ENCODE results near the gene PTPRM. TPM values are rescaled to one million over a fixed set of nuclear protein-coding genes. Genes with fewer than 3 reads are reported as not detected.
"Not testable (repeated sequence)": the region's sequence is repeated elsewhere in the genome, so short reads cannot be mapped to it uniquely, and the experiment has no call there.

PTPRM gene
- total RNA-seq, 1 donor from 2014 or later, result 11.5 TPM

DNA sequence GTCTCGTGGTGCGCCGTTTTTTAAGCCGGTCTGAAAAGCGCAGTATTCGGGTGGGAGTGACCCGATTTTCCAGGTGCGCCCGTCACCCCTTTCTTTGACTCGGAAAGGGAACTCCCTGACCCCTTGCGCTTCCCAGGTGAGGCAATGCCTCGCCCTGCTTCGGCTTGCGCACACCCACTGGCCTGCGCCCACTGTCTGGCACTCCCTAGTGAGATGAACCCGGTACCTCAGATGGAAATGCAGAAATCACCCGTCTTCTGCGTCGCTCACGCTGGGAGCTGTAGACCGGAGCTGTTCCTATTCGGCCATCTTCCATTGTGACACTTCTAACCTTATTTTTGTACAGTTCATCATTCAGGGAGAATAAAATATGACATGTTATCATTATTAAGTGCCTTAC lies 496.0 kb downstream of the PTPRM start:
- H3K27ac Mint-ChIP-seq; H3K4me1 Mint-ChIP-seq; intact Hi-C loops (cut with micrococcal nuclease); H3K9me3 Mint-ChIP-seq; H3K4me3 Mint-ChIP-seq; H3K27me3 Mint-ChIP-seq; H3K36me3 Mint-ChIP-seq (ENCODE audit: low read depth); DNase-seq: not testable (repeated sequence)

DNA sequence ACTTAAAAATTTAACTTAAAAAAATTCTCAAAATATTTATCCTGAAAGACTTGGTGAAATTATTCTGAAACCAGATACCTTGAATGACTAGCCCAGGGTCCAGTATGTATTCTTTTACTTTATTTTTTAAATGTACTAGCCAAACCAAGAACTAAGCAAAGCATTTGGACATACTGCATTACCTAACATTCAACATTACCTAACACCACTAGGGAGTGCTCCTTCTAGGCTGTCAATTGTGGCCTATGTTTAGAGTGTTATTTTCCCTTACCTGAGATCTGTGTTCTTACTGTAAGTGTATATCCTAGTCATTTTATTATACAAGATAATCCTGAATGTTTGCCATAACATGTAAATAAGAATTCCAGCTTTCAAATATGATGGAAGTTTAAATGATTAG lies 496.6 kb downstream of the PTPRM start:
- H3K27me3 Mint-ChIP-seq, result no peaks in the 10 kb centered on the region
- no peak for DNase-seq
- no peaks in the 10 kb centered on the region for H3K36me3 Mint-ChIP-seq (ENCODE audit: low read depth)
- no peaks in the 10 kb centered on the region for H3K9me3 Mint-ChIP-seq
- no peak overlapping the region for H3K4me3 Mint-ChIP-seq
- H3K4me1 Mint-ChIP-seq, result no peaks in the 10 kb centered on the region
- intact Hi-C loops (cut with micrococcal nuclease), result no loop called here
- H3K27ac Mint-ChIP-seq, result no peak overlapping the region

DNA sequence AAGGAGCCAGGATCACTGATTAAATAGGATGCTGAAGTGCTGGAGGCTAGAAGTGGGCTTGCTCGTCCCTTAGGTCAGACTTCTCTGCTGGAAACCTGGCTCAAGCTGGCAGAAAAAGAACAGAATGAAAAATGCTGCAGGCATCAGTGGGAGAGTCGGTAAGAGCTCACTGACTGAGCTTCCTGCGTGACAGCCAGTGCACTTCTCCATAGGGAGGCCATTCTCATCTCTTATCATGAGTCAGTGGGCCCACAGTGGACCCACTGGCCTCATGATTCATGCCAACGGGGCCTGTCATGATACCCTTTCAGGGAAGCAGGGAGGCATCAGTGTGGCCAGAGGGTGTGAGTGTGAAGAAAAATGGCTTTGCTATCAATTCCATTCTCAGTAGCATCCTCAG lies 498.2 kb downstream of the PTPRM start:
- Mint-ChIP-seq H3K4me1 (no peaks in the 10 kb centered on the region), H3K4me3 (no peak overlapping the region), H3K36me3 (ENCODE audit: low read depth) (no peaks in the 10 kb centered on the region), H3K27me3 (no peaks in the 10 kb centered on the region), H3K9me3 (no peaks in the 10 kb centered on the region), H3K27ac (no peak overlapping the region)
- intact Hi-C loops (cut with micrococcal nuclease), result no loop called here
- DNase-seq, result no peak

DNA sequence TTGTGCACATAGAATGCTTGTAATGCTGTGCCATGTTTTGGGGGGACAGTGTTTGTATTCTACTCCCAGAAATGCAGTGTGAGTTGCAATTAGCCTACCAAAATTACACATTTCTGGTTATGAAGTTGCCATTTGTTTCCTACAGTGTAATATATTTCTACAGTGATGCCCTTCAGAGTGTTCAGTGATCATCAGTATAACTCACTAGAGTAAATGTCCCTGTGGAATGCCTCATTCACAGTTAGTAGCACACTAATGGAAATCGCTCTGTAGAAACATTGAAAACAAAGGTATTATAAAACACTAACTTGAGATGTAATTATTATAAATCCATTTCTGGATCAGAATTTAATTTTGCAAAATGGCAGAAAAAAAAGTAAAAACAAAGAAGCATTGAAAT lies 498.7 kb downstream of the PTPRM start:
- Mint-ChIP-seq H3K27me3 (no peaks in the 10 kb centered on the region), H3K4me3 (no peak overlapping the region), H3K9me3 (no peaks in the 10 kb centered on the region), H3K36me3 (ENCODE audit: low read depth) (no peaks in the 10 kb centered on the region), H3K27ac (no peak overlapping the region), H3K4me1 (no peaks in the 10 kb centered on the region)
- no peak for DNase-seq
- intact Hi-C loops (cut with micrococcal nuclease), result no loop called here

DNA sequence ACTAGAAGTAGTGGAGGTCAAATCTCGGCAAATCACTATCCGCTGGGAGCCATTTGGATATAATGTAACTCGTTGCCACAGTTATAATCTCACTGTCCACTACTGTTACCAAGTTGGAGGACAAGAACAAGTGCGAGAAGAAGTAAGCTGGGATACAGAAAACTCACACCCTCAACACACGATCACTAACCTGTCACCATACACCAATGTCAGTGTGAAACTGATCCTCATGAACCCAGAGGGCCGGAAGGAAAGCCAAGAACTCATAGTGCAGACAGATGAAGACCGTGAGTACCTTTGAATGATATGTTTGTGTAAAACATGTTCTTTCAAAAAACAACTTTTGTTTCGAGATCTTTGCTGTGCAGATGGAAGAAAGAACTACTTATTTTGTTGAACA lies 502.6 kb downstream of the PTPRM start:
- Mint-ChIP-seq H3K36me3 (ENCODE audit: low read depth) (no peaks in the 10 kb centered on the region), H3K27ac (no peak overlapping the region), H3K4me3 (no peak overlapping the region), H3K4me1 (no peaks in the 10 kb centered on the region), H3K9me3 (no peaks in the 10 kb centered on the region), H3K27me3 (no peaks in the 10 kb centered on the region)
- DNase-seq, result no peak
- intact Hi-C loops (cut with micrococcal nuclease), result no loop called here

DNA sequence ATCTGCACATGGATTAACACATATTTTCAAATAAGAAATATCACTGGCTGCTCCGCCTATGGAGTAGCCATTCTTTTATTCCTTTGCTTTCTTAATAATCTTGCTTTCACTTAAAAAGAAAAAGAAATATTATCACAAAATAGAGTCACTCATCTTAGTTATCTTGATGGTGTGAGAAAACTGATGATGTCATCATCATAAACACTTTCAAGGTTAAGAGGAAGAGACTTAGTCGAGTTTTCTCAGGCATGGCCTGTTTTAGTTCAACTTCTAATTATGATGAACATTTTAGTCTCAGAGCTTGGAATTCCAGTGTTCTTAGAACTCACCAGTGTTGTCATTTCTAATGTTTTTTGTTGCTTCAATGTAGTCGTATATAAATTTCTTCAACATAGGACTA lies 506.1 kb downstream of the PTPRM start:
- Mint-ChIP-seq H3K4me3 (no peak overlapping the region), H3K27ac (no peak overlapping the region), H3K27me3 (no peaks in the 10 kb centered on the region), H3K9me3 (no peaks in the 10 kb centered on the region), H3K4me1 (no peaks in the 10 kb centered on the region), H3K36me3 (ENCODE audit: low read depth) (no peaks in the 10 kb centered on the region)
- intact Hi-C loops (cut with micrococcal nuclease), result no loop called here
- DNase-seq, result no peak

DNA sequence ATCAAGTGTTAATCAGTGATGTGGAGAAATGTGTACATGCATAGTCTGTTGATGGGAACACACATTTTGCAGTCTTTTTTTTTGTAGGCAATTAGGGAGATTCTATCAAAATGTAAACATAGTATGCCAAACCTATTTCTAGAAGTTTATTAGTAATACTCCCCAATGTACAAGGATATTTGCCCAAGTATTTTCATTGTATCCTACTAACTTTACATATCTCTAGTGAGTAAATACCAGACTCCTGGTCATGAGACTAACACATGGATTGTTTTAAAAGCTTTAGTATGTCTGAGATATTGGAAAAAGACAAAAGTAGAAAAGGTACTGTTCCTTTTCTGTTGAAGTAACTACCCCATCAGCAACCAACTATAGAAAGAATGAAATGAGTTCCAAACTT lies 513.0 kb downstream of the PTPRM start:
- Mint-ChIP-seq H3K27ac (no peak overlapping the region), H3K4me3 (no peak overlapping the region), H3K9me3 (no peaks in the 10 kb centered on the region), H3K27me3 (no peaks in the 10 kb centered on the region), H3K4me1 (no peaks in the 10 kb centered on the region), H3K36me3 (ENCODE audit: low read depth) (no peaks in the 10 kb centered on the region)
- DNase-seq, result no peak
- intact Hi-C loops (cut with micrococcal nuclease), result no loop called here

DNA sequence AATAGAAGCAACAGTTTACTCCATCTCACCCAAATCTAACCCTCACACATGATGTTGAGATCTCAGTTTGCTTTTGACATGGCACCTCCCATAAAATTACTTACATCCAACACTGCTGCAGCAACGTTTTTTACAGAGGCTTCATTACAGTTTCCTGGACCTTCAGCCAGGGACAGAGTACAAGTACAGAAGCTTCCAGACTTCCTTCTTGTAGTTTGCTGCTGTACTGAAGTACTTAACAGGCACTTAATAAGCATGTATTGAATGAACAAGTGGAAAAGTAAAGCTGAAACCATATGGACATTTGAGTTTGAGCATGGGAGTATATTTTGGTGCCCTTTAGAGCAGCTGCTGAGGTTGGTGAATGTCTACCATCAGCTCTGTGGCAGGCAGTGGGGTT lies 514.2 kb downstream of the PTPRM start:
- H3K4me1 Mint-ChIP-seq, result no peaks in the 10 kb centered on the region

DNA sequence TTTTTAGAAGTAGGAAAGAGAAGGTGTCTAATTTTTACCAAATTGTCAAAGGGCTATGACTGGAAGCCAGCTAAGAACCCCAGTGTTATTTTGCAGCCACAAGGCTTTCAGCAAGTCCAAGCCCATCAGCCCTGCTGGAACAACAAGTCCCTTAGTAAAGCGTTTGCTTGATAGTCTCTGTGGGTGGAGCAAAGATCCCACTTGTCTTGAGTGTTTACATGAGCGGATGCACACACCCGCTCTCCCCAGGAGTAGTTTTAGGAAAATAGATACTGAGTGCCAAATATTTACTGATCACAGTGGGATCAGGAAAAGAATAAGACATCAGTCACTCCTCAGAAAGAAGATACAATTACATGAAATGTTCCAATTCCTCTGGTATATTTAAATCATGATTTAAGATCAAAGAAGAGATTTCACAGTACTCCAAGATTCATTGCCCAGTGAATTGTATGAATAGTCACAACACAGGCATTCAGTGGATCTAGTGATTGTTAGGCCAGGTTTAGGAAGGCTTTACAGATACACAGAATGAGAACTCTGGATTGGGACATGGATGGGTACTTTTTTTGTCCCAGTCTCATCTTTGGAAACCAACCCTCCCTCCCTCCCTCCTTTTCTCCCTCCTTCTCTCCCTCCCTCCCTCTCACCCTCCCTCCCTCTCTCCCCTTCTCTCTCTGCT lies 514.9 kb downstream of the PTPRM start:
- DNase-seq, result no peak
- H3K9me3 Mint-ChIP-seq, result no peaks in the 10 kb centered on the region
- intact Hi-C loops (cut with micrococcal nuclease), result no loop called here
- H3K4me1 Mint-ChIP-seq, result no peaks in the 10 kb centered on the region
- H3K36me3 Mint-ChIP-seq (ENCODE audit: low read depth), result no peaks in the 10 kb centered on the region
- no peak overlapping the region for H3K4me3 Mint-ChIP-seq
- no peak overlapping the region for H3K27ac Mint-ChIP-seq
- H3K27me3 Mint-ChIP-seq, result no peaks in the 10 kb centered on the region

More for the DNA sequence above, 514.2 kb downstream of the PTPRM start:
- intact Hi-C loops (cut with micrococcal nuclease), result no loop called here
- no peak for DNase-seq
- Mint-ChIP-seq H3K27me3 (no peaks in the 10 kb centered on the region), H3K4me3 (no peak overlapping the region), H3K9me3 (no peaks in the 10 kb centered on the region), H3K36me3 (ENCODE audit: low read depth) (no peaks in the 10 kb centered on the region), H3K27ac (no peak overlapping the region)

DNA sequence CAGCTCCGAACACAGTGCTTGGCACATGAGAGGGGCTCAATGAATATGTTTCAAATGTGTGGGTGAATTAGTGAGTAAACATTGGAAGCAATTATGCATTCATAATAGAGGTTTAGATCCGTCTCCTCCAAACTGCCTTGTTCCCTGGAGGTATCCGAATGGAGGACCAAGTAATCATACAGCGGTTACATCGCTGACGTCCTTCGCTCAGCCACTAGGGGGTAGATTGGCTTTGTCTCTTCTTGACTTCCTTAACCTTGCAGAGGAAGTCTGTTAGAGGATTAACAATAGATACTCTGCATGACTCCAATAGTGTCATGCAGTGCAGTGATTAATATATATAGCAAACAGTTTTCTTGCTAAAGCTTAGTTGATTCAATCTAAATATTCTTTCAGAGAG lies 517.0 kb downstream of the PTPRM start:
- Mint-ChIP-seq H3K9me3 (no peaks in the 10 kb centered on the region), H3K27me3 (no peaks in the 10 kb centered on the region), H3K36me3 (ENCODE audit: low read depth) (no peaks in the 10 kb centered on the region), H3K27ac (no peak overlapping the region), H3K4me3 (no peak overlapping the region), H3K4me1 (no peaks in the 10 kb centered on the region)
- no peak for DNase-seq
- intact Hi-C loops (cut with micrococcal nuclease), result no loop called here

DNA sequence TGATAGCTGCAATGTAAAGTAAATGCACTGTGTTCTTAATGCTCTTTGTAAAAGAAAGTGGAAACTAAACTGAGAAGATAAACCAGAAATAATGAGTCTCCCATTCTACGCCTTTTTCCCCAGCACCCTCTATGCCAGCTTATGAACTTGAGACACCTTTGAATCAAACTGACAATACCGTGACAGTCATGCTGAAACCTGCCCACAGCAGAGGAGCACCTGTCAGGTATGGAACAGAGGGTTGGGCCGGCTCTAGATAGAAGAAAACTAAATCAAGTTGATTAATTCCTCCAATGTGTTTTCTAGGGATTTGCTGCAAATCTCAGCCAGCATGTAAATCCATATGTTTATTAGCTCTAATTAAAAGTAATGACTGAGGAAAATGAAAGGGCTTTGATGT lies 521.5 kb downstream of the PTPRM start:
- Mint-ChIP-seq H3K36me3 (ENCODE audit: low read depth) (no peaks in the 10 kb centered on the region), H3K4me3 (no peak overlapping the region), H3K27ac (no peak overlapping the region), H3K27me3 (no peaks in the 10 kb centered on the region), H3K4me1 (no peaks in the 10 kb centered on the region), H3K9me3 (no peaks in the 10 kb centered on the region)
- intact Hi-C loops (cut with micrococcal nuclease), result no loop called here
- DNase-seq, result no peak

DNA sequence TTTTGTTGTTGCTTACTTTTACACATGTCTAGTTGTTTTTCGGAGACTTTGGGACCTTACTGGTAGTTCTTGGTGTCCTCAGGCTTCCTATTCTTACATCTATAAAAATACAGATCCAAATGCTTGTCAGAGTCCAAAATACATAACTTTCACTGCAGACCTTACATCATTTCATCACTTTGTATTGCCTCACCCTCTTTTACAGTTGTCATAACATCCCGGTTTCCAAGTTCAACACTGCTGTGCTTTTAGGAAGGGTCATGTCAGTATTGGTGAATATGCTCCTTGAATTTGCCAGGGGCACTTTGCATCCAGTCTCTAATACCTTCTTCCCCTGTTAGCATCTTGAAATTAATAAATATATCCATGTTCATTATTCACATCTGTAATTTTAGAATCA lies 523.9 kb downstream of the PTPRM start:
- H3K4me3 Mint-ChIP-seq, result no peak overlapping the region
- DNase-seq, result no peak
- no peaks in the 10 kb centered on the region for H3K4me1 Mint-ChIP-seq
- intact Hi-C loops (cut with micrococcal nuclease), result no loop called here
- no peaks in the 10 kb centered on the region for H3K36me3 Mint-ChIP-seq (ENCODE audit: low read depth)
- H3K27me3 Mint-ChIP-seq, result no peaks in the 10 kb centered on the region
- no peak overlapping the region for H3K27ac Mint-ChIP-seq
- H3K9me3 Mint-ChIP-seq, result no peaks in the 10 kb centered on the region

DNA sequence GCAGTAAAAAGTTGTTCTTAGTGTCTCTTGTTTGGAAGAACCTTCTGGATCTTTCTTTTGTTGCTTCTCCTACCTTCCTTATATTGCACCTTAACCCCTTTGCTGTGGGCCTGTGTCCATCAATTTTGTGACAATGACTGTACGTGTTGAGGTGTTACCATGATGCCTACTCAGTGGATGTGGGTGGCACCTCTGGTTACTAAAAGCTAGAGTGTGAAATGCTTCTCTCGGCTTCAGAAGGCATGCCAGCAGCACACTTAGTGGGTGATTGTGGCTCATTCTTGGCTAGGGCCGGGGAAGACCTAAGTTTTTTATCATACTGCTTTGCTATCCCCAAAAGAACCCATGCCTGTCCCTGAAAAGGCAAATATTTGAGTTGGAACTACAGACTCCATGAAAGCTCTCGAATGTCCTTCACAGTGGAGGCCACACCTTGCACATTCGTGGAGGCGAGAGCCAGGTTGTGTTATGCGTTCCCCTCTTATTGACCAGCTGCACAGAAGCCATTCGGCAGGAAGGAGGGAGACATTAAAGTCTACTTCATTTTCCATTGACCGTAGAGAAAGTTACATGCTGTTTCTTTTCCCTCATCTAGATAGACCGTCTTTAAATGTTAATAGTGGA lies 528.9 kb downstream of the PTPRM start:
- Mint-ChIP-seq H3K27me3 (no peaks in the 10 kb centered on the region), H3K4me3 (no peak overlapping the region), H3K36me3 (ENCODE audit: low read depth) (no peaks in the 10 kb centered on the region), H3K9me3 (no peaks in the 10 kb centered on the region), H3K4me1 (no peaks in the 10 kb centered on the region), H3K27ac (no peak overlapping the region)
- intact Hi-C loops (cut with micrococcal nuclease), result no loop called here
- DNase-seq, result peak; percentile 48

DNA sequence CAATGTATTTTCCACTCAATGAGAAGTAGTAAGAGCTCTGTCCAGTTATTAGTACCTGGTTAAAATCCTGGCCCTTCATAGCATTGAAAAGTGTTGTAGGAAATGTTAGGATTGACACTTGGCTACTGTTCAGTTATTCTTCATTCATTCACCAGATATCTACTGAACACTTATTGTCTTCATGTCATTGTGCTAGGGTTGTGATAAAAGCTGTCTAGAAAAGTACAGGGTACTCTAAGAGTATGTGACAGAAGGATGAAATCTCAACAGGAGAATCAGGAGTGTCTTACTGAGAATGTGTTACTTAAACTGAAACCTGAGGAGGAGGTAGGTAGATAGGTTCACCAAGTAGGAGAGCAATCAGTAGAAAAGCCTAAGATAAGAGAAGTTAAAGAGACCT lies 530.3 kb downstream of the PTPRM start:
- H3K36me3 Mint-ChIP-seq (ENCODE audit: low read depth), result no peaks in the 10 kb centered on the region
- DNase-seq, result no peak
- H3K9me3 Mint-ChIP-seq, result peaks cover under 1% of the 10 kb centered on the region
- H3K4me1 Mint-ChIP-seq, result no peaks in the 10 kb centered on the region
- intact Hi-C loops (cut with micrococcal nuclease), result no loop called here
- H3K4me3 Mint-ChIP-seq, result no peak overlapping the region
- H3K27ac Mint-ChIP-seq, result no peak overlapping the region
- no peaks in the 10 kb centered on the region for H3K27me3 Mint-ChIP-seq

DNA sequence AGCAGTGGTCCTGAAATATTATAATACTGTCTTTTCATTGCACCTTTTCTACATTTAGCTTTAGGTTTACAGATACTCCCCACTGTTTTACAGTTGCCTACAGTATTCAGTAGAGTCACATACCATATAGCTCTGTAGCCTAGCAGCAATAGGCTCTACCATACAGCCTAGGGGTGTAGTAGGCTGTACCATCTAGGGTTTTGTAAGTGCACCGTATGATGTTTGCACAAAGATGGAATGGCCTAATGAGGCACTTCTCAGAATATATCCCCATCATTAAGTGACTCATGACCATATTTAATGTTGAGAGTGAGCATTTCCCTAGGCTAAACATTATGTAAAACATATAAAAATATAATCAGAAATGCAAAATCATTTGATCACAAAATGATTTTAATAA lies 530.8 kb downstream of the PTPRM start:
- Mint-ChIP-seq H3K36me3 (ENCODE audit: low read depth) (no peaks in the 10 kb centered on the region), H3K4me1 (no peaks in the 10 kb centered on the region), H3K27ac (no peak overlapping the region), H3K27me3 (no peaks in the 10 kb centered on the region), H3K4me3 (no peak overlapping the region), H3K9me3 (peaks cover 5% of the 10 kb centered on the region)
- no peak for DNase-seq
- intact Hi-C loops (cut with micrococcal nuclease), result no loop called here

All from activated CD4-positive, alpha-beta T cell treated with anti-CD3 and anti-CD28 coated beads, Interleukin-2, amount 10 ng/mL, durations not matched to agents 24 days and 14 days (primary cell).